ENCODE data around the gene SETD4.

DNA sequence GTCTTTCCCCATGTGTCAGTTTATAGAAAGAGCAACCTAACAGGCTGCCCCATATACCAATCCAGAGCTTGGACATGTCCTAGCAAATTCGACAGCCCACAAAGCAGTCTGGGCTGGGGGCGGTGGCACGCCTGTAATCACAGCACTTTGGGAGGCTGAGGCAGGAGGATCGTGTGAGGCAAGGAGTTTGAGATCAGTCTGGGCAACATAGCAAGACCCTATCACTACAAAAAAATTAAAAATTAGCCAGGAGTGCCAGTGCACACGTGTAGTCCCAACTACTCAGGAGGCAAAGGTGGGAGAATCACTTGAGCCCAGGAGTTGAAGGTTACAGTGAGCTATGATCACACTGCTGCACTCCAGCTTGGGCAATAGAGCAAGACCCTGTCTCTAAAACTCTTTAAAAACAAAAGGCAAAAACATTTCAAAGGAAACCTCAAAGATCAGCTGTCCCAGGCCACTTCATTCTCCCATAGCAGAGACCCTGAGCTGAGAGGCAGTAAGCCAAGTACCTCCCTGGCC is 54.4 kb downstream of the SETD4 start:
- TF ChIP-seq, protein P1, sequence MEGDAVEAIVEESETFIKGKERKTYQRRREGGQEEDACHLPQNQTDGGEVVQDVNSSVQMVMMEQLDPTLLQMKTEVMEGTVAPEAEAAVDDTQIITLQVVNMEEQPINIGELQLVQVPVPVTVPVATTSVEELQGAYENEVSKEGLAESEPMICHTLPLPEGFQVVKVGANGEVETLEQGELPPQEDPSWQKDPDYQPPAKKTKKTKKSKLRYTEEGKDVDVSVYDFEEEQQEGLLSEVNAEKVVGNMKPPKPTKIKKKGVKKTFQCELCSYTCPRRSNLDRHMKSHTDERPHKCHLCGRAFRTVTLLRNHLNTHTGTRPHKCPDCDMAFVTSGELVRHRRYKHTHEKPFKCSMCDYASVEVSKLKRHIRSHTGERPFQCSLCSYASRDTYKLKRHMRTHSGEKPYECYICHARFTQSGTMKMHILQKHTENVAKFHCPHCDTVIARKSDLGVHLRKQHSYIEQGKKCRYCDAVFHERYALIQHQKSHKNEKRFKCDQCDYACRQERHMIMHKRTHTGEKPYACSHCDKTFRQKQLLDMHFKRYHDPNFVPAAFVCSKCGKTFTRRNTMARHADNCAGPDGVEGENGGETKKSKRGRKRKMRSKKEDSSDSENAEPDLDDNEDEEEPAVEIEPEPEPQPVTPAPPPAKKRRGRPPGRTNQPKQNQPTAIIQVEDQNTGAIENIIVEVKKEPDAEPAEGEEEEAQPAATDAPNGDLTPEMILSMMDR (conservative IDR thresholded peaks at IDR 0.05 in 1 of 2, IDR thresholded peaks at IDR 0.05 in 1 of 2; ENCODE audit: extremely low read depth in 1 of 2, insufficient read depth in 1 of 2, low read depth in 1 of 2, low read length in 2 of 2) = no peak
- TF ChIP-seq EZH2 (IDR thresholded peaks at IDR 0.05; ENCODE audit: borderline replicate concordance, low read length) = no peak
